Measurements from ENCODE around the gene ABTB2.

GRCh38 chr11:34364102-34364501 is 6.3 kb upstream of the ABTB2 start:
- no peak for TF ChIP-seq POLR2A (IDR thresholded peaks at IDR 0.05)
- TF ChIP-seq, protein P1, sequence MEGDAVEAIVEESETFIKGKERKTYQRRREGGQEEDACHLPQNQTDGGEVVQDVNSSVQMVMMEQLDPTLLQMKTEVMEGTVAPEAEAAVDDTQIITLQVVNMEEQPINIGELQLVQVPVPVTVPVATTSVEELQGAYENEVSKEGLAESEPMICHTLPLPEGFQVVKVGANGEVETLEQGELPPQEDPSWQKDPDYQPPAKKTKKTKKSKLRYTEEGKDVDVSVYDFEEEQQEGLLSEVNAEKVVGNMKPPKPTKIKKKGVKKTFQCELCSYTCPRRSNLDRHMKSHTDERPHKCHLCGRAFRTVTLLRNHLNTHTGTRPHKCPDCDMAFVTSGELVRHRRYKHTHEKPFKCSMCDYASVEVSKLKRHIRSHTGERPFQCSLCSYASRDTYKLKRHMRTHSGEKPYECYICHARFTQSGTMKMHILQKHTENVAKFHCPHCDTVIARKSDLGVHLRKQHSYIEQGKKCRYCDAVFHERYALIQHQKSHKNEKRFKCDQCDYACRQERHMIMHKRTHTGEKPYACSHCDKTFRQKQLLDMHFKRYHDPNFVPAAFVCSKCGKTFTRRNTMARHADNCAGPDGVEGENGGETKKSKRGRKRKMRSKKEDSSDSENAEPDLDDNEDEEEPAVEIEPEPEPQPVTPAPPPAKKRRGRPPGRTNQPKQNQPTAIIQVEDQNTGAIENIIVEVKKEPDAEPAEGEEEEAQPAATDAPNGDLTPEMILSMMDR (IDR thresholded peaks at IDR 0.05) = no peak

All from body of pancreas (tissue), 4 donors.